Lower lobe of right lung (tissue), 2 donors: ENCODE data around the gene EHMT1. TPM values are rescaled to one million over a fixed set of nuclear protein-coding genes. Genes with fewer than 3 reads are reported as not detected.
A peak's percentile ranks its signal among the peaks of the same experiment; 100 is the strongest.
"Not testable (repeated sequence)": the region's sequence is repeated elsewhere in the genome, so short reads cannot be mapped to it uniquely, and the experiment has no call there.

ENCODE experiments used
- ATAC-seq, 2 donors: fragments of 200-7000 bp; cut with Tn5 transposase; one replicate each; pipeline ENCODE4 v1.9.1; 2020 to 2022; ENCODE audit warnings: mild to moderate bottlenecking in 2 of 2, moderate library complexity in 2 of 2
- DNase-seq: peaks from one replicate; pipeline ENCODE4 v3.0.0-alpha.2; 2020
- H3K27ac ChIP-seq: fragments of 200-600 bp; one replicate; pipeline ENCODE4 v1.8.0; 2022
- H3K27me3 ChIP-seq: fragments of 200-600 bp; one replicate; pipeline ENCODE4 v1.8.0; 2022; ENCODE audit warnings: low read depth
- H3K36me3 ChIP-seq: fragments of 200-600 bp; one replicate; pipeline ENCODE4 v1.8.0; 2022; ENCODE audit warnings: mild to moderate bottlenecking
- H3K4me1 ChIP-seq: fragments of 200-600 bp; one replicate; pipeline ENCODE4 v1.8.0; 2022
- H3K4me3 ChIP-seq: fragments of 200-600 bp; one replicate; pipeline ENCODE4 v1.8.0; 2022; ENCODE audit warnings: mild to moderate bottlenecking
- H3K9me3 ChIP-seq: fragments of 200-600 bp; one replicate; pipeline ENCODE4 v1.8.0; 2022
- intact Hi-C: fragments of 100-400 bp; cut with DNase I; formaldehyde crosslinking; loops from one replicate; pipeline ENCODE4 v1.11.0; 2022
- total RNA-seq: library from RNA; stranded (reverse); fragmentation: NEBNext Ultra II Directional; extraction: Animal tissue kit (Norgen Biotek cat#: 25700); gene quantifications from one replicate; pipeline ENCODE4 v1.2.1, GENCODE V29; 2021
- TF ChIP-seq, protein P1 (sequence below): fragments of 200-600 bp; IDR thresholded peaks from one replicate; pipeline ENCODE4 v1.8.0; 2022; ENCODE audit warnings: antibody characterized with exemption, mild to moderate bottlenecking
- donor health status: DM: no; HTN: yes; CAD: no; lungs with severe emphysema.

Gene EHMT1
- total RNA-seq, 1 donor from 2014 or later, result 73.5 TPM

DNA sequence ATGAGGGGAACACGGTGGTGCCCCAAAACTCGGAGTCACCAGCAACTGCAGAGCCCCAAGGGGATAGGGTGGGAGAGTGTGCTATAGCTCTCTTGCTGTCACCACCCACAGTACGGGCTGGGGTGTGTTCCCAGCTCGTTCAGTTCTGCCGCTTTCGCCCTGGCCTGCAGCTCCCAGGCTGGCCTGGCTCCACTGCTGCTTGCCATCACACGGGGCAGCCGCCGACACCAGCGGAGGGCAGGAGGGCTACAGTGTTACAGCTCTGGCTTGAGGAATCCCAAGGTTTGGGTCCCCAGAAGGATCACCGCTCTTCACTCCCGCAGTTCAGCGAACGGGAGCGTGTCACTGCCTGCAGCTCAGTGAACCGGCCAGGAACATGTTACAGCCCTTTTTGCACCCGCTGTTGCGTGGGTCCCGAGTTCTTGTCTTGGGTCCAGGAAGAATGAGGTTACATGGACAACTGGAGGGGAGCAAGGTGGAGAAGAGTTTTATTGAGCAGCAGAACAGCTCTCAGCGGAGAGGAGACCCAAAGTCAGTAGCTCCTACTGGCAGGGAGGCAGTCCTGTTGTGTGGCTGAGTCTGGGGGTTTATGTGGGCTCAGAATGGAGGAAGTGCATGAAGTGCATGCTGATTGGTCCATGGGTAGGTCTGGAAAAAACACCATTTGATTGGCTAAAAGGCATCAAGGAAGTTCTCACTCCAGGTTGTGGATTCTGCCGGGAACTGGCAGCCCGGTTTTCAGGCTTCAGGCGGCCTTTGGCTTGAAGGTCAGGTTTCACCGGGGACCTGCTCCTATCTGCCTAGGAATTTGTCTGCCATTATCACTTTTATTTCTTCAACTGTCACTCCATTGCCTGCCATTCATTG lies 113.4 kb downstream of the EHMT1 start:
- no peak overlapping the region for H3K4me3 ChIP-seq
- peaks cover 54% of the 10 kb centered on the region for H3K36me3 ChIP-seq
- no peak overlapping the region for H3K27ac ChIP-seq
- intact Hi-C loops, result no loop called here
- no peaks in the 10 kb centered on the region for H3K27me3 ChIP-seq
- no peaks in the 10 kb centered on the region for H3K4me1 ChIP-seq
- H3K9me3 ChIP-seq, result no peaks in the 10 kb centered on the region
- TF ChIP-seq, protein P1, sequence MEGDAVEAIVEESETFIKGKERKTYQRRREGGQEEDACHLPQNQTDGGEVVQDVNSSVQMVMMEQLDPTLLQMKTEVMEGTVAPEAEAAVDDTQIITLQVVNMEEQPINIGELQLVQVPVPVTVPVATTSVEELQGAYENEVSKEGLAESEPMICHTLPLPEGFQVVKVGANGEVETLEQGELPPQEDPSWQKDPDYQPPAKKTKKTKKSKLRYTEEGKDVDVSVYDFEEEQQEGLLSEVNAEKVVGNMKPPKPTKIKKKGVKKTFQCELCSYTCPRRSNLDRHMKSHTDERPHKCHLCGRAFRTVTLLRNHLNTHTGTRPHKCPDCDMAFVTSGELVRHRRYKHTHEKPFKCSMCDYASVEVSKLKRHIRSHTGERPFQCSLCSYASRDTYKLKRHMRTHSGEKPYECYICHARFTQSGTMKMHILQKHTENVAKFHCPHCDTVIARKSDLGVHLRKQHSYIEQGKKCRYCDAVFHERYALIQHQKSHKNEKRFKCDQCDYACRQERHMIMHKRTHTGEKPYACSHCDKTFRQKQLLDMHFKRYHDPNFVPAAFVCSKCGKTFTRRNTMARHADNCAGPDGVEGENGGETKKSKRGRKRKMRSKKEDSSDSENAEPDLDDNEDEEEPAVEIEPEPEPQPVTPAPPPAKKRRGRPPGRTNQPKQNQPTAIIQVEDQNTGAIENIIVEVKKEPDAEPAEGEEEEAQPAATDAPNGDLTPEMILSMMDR, result no peak
- no peak for ATAC-seq
- no peak for DNase-seq

DNA sequence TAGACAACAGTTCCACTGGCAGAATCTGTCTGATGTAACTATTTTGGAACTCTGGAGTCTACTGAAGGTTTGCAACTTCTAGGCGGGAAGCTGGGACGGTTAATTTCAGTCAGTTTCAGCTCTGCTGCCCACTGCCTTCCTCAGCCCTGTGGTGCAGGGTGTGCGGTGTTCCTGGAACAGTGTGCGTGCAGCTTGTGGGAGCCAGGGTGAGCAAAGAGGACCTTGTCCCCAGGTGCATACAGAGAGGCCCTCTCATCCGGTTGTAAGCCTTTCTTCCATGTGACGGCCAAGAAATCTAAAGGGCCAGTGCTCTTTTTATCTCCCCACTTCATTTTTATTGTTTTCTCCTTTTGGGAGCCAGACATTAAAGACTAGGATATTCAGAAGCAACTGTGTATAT lies 114.6 kb downstream of the EHMT1 start:
- Histone ChIP-seq H3K4me1 (no peaks in the 10 kb centered on the region), H3K27me3 (no peaks in the 10 kb centered on the region), H3K27ac (no peak overlapping the region), H3K4me3 (no peak overlapping the region), H3K36me3 (peaks cover 47% of the 10 kb centered on the region), H3K9me3 (no peaks in the 10 kb centered on the region)
- intact Hi-C loops, result no loop called here
- DNase-seq (no peak), ATAC-seq (no peak)
- TF ChIP-seq, protein P1, result no peak

DNA sequence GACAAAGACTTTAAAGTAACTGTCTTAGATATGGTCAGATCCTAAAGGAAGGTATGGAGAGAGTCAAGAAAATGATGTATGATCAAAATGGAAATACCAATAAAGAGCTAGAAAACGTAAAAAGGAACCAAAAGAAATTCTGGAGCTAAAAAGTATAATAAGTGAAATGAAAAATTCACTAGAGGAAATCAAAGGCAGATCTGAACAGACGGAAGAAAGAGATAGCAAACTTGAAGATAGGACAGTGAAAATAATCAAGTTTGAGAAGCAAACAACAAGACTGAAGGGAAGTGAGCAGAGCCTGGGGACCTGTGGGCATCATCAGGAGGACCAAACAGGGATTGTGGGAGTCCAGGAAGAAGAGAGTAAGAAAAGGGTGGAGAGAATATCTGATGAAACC lies 115.4 kb downstream of the EHMT1 start:
- ATAC-seq, result no peak
- no peak for DNase-seq
- Histone ChIP-seq H3K4me3 (no peak overlapping the region), H3K27ac (no peak overlapping the region), H3K4me1 (no peaks in the 10 kb centered on the region), H3K27me3 (no peaks in the 10 kb centered on the region), H3K9me3 (no peaks in the 10 kb centered on the region), H3K36me3 (peaks cover 40% of the 10 kb centered on the region)
- TF ChIP-seq, protein P1, result no peak
- intact Hi-C loops, result no loop called here

DNA sequence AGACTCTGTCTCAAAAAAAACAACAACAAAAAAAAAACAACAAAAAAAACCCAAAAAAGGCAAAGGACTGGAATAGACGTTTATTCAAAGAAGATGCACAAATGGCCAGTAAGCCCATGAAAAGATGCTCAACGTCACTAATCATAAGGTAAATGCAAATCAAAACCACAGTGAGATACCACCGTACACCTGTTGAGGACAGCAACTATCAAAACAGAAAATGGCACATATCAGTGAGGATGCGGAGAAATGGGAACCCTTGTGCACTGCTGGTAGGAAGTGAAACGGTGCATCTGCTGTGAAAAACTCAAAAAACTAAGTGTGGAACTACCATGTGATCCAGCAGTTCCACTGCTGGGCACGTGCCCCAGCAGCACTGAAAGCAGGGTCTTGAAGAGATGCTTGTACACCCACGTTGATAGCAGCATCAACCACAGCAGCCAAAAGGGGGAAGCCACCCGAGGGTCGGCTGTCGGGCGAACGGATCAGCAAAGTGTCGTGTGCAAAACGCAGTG lies 119.4 kb downstream of the EHMT1 start:
- H3K4me1 ChIP-seq, DNase-seq, H3K27me3 ChIP-seq, intact Hi-C loops, H3K4me3 ChIP-seq, H3K27ac ChIP-seq, H3K9me3 ChIP-seq: not testable (repeated sequence)
- H3K36me3 ChIP-seq, result peaks cover 23% of the 10 kb centered on the region
- ATAC-seq, result peak in 1 of 2 donors; percentile 34

DNA sequence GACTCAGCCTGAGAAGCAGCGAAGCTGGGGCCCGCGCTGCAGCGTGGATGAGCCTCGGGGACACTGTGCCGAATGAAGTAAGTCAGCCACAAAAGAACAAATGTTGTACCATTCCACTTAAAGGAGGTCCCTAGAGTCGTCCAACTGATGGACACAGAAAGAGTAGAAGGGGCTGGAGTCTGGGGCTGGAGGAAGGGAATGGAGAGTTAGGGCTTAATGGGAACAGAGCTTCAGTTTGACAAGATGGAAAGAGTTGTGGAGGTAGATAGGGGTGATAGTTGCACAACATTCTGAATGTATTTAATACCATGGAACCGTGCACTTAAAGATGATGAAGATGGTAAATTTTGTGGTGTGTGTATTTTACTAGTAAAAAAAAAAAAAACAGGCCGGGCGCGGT lies 119.9 kb downstream of the EHMT1 start:
- H3K4me3 ChIP-seq, result no peak overlapping the region
- ATAC-seq (no peak), DNase-seq (no peak)
- H3K27me3 ChIP-seq, result no peaks in the 10 kb centered on the region
- TF ChIP-seq, protein P1, result no peak
- no peak overlapping the region for H3K27ac ChIP-seq
- no peaks in the 10 kb centered on the region for H3K4me1 ChIP-seq
- intact Hi-C loops, result no loop called here
- H3K9me3 ChIP-seq, result no peaks in the 10 kb centered on the region
- peaks cover 27% of the 10 kb centered on the region for H3K36me3 ChIP-seq
